Muscle of leg (tissue), 11 donors: ENCODE measurements around the gene KXD1. TPM values are rescaled to one million over a fixed set of nuclear protein-coding genes. Genes with fewer than 3 reads are reported as not detected.
"Not testable (repeated sequence)": the region's sequence is repeated elsewhere in the genome, so short reads cannot be mapped to it uniquely, and the experiment has no call there.

Experiments used
- DNase-seq: peaks from one replicate; pipeline ENCODE4 v3.0.0; 2013
- H3K27ac ChIP-seq: one replicate; pipeline ENCODE4 v1.5.1; 2013; ENCODE audit warnings: mild to moderate bottlenecking, low read length, control low read depth
- H3K27me3 ChIP-seq: one replicate; pipeline ENCODE4 v1.6.1; 2013; ENCODE audit warnings: low read length; ENCODE audit not compliant: control insufficient read depth, insufficient read depth
- H3K36me3 ChIP-seq: one replicate; pipeline ENCODE4 v1.6.1; 2013; ENCODE audit warnings: low read length; ENCODE audit not compliant: control insufficient read depth, insufficient read depth
- H3K4me1 ChIP-seq: one replicate; pipeline ENCODE4 v1.6.1; 2013; ENCODE audit warnings: low read length; ENCODE audit not compliant: control insufficient read depth, insufficient read depth
- H3K4me3 ChIP-seq: one replicate; pipeline ENCODE4 v1.5.1; 2013; ENCODE audit warnings: low read length, control low read depth
- H3K9me3 ChIP-seq: replicated peaks from 2 replicates; pipeline ENCODE4 v1.6.1; 2013; ENCODE audit warnings: low read depth, low read length; ENCODE audit not compliant: control insufficient read depth
- WGBS: methylation state at CpG from one replicate; pipeline ENCODE4 v1.1.5; 2013; ENCODE audit warnings: missing lambda C conversion rate; ENCODE audit not compliant: insufficient coverage; 5-methylcytosine and 5-hydroxymethylcytosine counted together
- polyA plus RNA-seq, 8 donors: library from polyadenylated mRNA; unstranded; fragments of 120-200 nt; gene quantifications; one replicate each; pipeline versions ENCODE4 v1.2.1 to v1.2.3, GENCODE V29; 2013; ENCODE audit warnings: inconsistent platforms in 1 of 8, low replicate concordance in 1 of 8; ENCODE audit not compliant: insufficient read length in 8 of 8, insufficient read depth in 1 of 8
- total RNA-seq: library from RNA; stranded (reverse); fragments of 120-200 nt; gene quantifications from one replicate; pipeline ENCODE4 v1.2.4, GENCODE V29; 2013

Gene KXD1
- total and polyA plus RNA-seq, 9 donors, result 47.1 to 82.3 (median 74.6) TPM

GRCh38 chr19:18519962-18520847, 37.5 kb upstream of the KXD1 start:
- DNase-seq, result peak; percentile 85
- no peaks in the 10 kb centered on the region for H3K36me3 ChIP-seq
- H3K9me3 ChIP-seq, result no peaks in the 10 kb centered on the region
- WGBS, result 16% methylated on average over 10 of the region's 22 CpGs
- H3K27ac ChIP-seq, result peak overlapping the region; percentile 99
- H3K27me3 ChIP-seq, result no peaks in the 10 kb centered on the region
- peaks cover 44% of the 10 kb centered on the region for H3K4me1 ChIP-seq
- H3K4me3 ChIP-seq, result peak overlapping the region; percentile 92

- Histone ChIP-seq H3K27me3 (no peaks in the 10 kb centered on the region), H3K36me3 (no peaks in the 10 kb centered on the region), H3K4me1 (peaks cover 36% of the 10 kb centered on the region), H3K27ac (peak overlapping the region; percentile 99), H3K4me3 (peak overlapping the region; percentile 92), H3K9me3 (no peaks in the 10 kb centered on the region)
- under 1% methylated on average over 31 of the region's 41 CpGs for WGBS
- DNase-seq, result peak; percentile 63
Measured at GRCh38 chr19:18520848-18521691, 36.6 kb upstream of the KXD1 start.

- peak within 1 kb of the TSS; percentile 92 for H3K4me3 ChIP-seq
- H3K27me3 ChIP-seq, result no peaks in the 10 kb centered on the region
- under 1% methylated on average over 52 of the region's 52 CpGs for WGBS
- H3K4me1 ChIP-seq, result peaks cover 30% of the 10 kb centered on the region
- H3K27ac ChIP-seq, result peak within 1 kb of the TSS; percentile 99
- H3K9me3 ChIP-seq, result no peaks in the 10 kb centered on the region
- H3K36me3 ChIP-seq, result no peaks in the 10 kb centered on the region
- DNase-seq, result no peak
Measured at GRCh38 chr19:18521692-18522123, 36.0 kb upstream of the KXD1 start, which contains the start of gene ELL. Gene ELL, minus strand, starts transcription at chr19:18522070. Its CDS starts 15 bp downstream, at chr19:18522055.

- H3K27me3 ChIP-seq, result no peaks in the 10 kb centered on the region
- peak overlapping the region; percentile 95 for H3K27ac ChIP-seq
- under 1% methylated on average over 43 of the region's 51 CpGs for WGBS
- peak; percentile 100 for DNase-seq
- H3K36me3 ChIP-seq, result no peaks in the 10 kb centered on the region
- H3K4me1 ChIP-seq, result peaks cover 28% of the 10 kb centered on the region
- H3K9me3 ChIP-seq, result no peaks in the 10 kb centered on the region
- H3K4me3 ChIP-seq, result peak overlapping the region; percentile 21
Measured at GRCh38 chr19:18522124-18522861, 35.4 kb upstream of the KXD1 start.

- peak overlapping the region; percentile 95 for H3K27ac ChIP-seq
- DNase-seq, H3K36me3 ChIP-seq, H3K9me3 ChIP-seq, H3K27me3 ChIP-seq: not testable (repeated sequence)
- peaks cover 28% of the 10 kb centered on the region for H3K4me1 ChIP-seq
- H3K4me3 ChIP-seq, result peak overlapping the region; percentile 21
- 71% methylated on average over 9 of the region's 19 CpGs for WGBS
Measured at GRCh38 chr19:18522862-18523440, 34.7 kb upstream of the KXD1 start.

- Histone ChIP-seq H3K4me1 (peaks cover 26% of the 10 kb centered on the region), H3K4me3 (no peak overlapping the region), H3K36me3 (no peaks in the 10 kb centered on the region), H3K27me3 (no peaks in the 10 kb centered on the region), H3K9me3 (no peaks in the 10 kb centered on the region), H3K27ac (no peak overlapping the region)
- no peak for DNase-seq
- WGBS, result 89% methylated on average over 9 of the region's 9 CpGs
Measured at GRCh38 chr19:18523841-18524240, 33.8 kb upstream of the KXD1 start.

- WGBS, result 79% methylated on average over 7 of the region's 9 CpGs
- H3K4me1 ChIP-seq, result peaks cover 5% of the 10 kb centered on the region
- H3K36me3 ChIP-seq, result peaks cover under 1% of the 10 kb centered on the region
- no peaks in the 10 kb centered on the region for H3K9me3 ChIP-seq
- H3K27ac ChIP-seq, result no peak overlapping the region
- DNase-seq, result no peak
- H3K27me3 ChIP-seq, result no peaks in the 10 kb centered on the region
- H3K4me3 ChIP-seq, result no peak overlapping the region
Measured at GRCh38 chr19:18526316-18526715, 31.4 kb upstream of the KXD1 start.

GRCh38 chr19:18529782-18530181, 27.9 kb upstream of the KXD1 start:
- no peak for DNase-seq
- Histone ChIP-seq H3K27me3 (no peaks in the 10 kb centered on the region), H3K9me3 (no peaks in the 10 kb centered on the region), H3K4me3 (no peak overlapping the region), H3K36me3 (peaks cover 26% of the 10 kb centered on the region), H3K27ac (no peak overlapping the region), H3K4me1 (no peaks in the 10 kb centered on the region)
- WGBS, result 70% methylated on average over 5 of the region's 7 CpGs

GRCh38 chr19:18531485-18531884, 26.2 kb upstream of the KXD1 start:
- Histone ChIP-seq H3K27ac (no peak overlapping the region), H3K9me3 (no peaks in the 10 kb centered on the region), H3K36me3 (peaks cover 41% of the 10 kb centered on the region), H3K4me3 (no peak overlapping the region), H3K4me1 (no peaks in the 10 kb centered on the region), H3K27me3 (no peaks in the 10 kb centered on the region)
- WGBS, result 78% methylated on average over 4 of the region's 9 CpGs
- no peak for DNase-seq
